T follicular helper cell (primary cell): ENCODE data around the gene UTF1.
"Not testable (repeated sequence)": the region's sequence is repeated elsewhere in the genome, so short reads cannot be mapped to it uniquely, and the experiment has no call there.

Experiments used
- DNase-seq: peaks from one replicate; pipeline ENCODE4 v3.0.0-alpha.2; 2020; ENCODE audit warnings: low read depth

Gene UTF1

GRCh38 chr10:133229265-133230043 is 563 bp upstream of the UTF1 start:
- DNase-seq, result no peak

DNA sequence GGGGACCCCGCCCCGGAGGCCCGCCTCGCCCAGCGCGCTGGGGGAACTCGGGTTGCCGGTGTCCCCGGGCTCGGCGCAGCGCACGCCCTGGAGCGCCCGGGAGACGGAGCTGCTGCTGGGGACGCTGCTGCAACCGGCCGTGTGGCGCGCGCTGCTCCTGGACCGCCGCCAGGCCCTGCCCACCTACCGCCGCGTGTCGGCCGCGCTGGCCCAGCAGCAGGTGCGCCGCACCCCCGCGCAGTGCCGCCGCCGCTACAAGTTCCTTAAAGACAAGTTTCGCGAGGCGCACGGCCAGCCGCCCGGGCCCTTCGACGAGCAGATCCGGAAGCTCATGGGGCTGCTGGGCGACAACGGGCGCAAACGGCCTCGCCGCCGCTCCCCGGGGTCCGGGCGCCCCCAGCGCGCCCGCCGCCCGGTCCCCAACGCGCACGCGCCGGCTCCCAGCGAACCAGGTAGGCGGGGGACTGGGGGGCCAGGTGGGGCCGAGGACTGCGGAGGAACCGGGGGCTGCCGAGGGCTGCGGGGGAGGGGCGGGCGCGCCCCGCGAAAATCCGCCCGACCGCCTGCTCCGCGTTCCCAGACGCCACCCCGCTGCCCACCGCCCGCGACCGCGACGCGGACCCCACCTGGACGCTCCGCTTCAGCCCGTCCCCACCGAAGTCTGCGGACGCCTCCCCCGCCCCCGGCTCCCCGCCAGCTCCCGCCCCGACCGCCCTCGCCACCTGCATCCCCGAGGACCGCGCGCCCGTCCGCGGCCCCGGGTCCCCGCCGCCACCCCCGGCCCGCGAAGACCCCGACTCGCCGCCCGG is 574 bp downstream of the UTF1 start:
- DNase-seq, result no peak

- no peak for DNase-seq
Observed at GRCh38 chr10:133231244-133231945, 1.4 kb downstream of the UTF1 start.

- no peak for DNase-seq
Observed at GRCh38 chr10:133231946-133232574, 2.0 kb downstream of the UTF1 start.

- not testable (repeated sequence) for DNase-seq
Observed at GRCh38 chr10:133234796-133235195, 4.8 kb downstream of the UTF1 start.

DNA sequence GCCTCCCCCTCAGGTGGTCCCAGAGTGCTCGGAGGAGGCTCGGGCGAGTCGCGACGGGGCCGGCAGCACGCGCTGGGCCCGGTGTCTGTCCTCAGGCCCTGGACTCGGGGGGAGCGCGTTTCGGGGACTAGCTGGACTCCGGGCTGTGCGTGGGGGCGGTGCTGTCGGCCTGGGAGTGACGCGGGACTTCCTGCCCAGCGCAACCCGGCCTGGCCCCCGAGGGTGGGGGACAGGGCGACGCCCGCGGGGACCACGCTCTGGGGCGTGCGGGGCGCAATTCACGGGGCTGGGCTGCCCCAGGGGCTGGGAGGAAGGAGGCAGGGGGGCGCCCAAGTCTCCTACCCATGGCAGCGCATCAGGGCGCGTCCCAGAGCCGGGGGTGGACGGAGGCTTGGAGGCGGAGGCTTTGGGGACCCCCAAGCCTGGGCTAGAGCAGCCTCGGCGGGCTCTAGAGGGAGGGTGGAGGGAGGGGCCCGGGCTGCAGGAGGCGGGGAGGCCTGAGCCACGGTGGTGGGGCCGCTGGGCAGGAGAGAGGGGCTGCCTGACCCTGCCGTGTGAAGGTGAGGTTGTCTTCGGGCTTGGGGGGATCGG is 5.3 kb downstream of the UTF1 start:
- no peak for DNase-seq

- DNase-seq, result no peak
Observed at GRCh38 chr10:133235932-133236331, 5.9 kb downstream of the UTF1 start.

- no peak for DNase-seq
Observed at GRCh38 chr10:133236401-133237240, 6.6 kb downstream of the UTF1 start.

GRCh38 chr10:133237241-133237587 is 7.2 kb downstream of the UTF1 start:
- DNase-seq, result no peak

- no peak for DNase-seq
Observed at GRCh38 chr10:133237588-133238465, 7.8 kb downstream of the UTF1 start, which contains the start of gene VENTX. TSS of gene VENTX (plus strand) at chr10:133237855. CDS start at chr10:133237915, 60 bp downstream.

- DNase-seq, result no peak
Observed at GRCh38 chr10:133238466-133238804, 8.4 kb downstream of the UTF1 start.

DNA sequence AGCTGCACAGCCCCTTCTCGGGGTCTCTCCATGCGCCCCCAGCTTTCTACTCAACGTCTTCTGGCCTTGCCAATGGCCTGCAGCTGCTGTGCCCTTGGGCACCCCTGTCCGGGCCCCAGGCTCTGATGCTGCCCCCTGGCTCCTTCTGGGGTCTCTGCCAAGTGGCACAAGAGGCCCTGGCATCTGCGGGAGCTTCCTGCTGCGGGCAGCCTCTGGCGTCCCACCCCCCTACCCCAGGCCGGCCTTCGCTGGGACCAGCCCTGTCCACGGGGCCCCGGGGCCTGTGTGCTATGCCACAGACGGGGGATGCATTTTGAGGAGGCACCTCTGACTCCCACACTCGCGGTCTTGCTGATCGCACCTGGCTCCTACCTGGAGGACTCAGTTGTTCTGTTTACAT is 10.0 kb downstream of the UTF1 start:
- no peak for DNase-seq

- no peak for DNase-seq
Observed at GRCh38 chr10:133241501-133242205, 11.6 kb downstream of the UTF1 start.

- no peak for DNase-seq
Observed at GRCh38 chr10:133242611-133243356, 12.8 kb downstream of the UTF1 start.

DNA sequence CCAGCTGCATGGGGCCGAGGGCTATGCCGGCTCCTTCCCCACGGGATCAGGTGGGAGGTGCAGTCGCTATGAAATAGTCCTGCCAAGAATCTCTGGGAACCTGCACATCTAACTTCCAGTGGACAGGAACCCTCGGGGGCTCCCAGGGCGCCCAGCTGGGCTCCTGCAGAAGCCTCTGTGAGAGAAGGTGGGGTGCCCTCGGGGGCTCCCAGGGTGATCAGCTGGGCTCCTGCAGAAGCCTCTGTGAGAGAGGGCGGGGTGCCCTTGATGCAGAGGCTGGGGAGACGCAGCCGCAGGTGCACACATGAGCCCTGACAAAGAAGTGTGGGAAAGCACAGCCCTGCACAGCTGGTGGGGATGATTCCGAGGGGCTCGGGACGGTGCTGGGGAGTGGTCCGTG is 13.6 kb downstream of the UTF1 start:
- no peak for DNase-seq

GRCh38 chr10:133245439-133246235 is 15.6 kb downstream of the UTF1 start:
- DNase-seq, result no peak

DNA sequence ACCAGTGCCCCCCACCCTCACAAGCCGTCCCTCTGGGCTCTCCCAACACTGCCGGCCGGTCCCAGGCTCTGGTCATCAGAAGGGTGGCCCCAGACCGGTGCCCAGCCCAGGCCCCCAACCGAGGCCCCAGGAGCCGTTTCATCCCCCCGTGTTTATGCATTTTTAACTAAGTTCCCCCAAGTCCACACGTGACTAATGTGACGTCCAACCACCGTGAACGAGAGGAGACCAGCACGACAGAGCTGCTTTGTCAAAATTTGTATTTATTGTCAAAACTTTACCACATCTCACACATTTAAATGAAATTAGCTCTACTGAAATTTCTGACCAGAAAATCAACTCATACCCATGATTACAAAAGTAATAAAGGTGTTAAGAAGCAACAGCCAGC is 16.2 kb downstream of the UTF1 start:
- DNase-seq, result no peak
